Hematopoietic multipotent progenitor cell treated with erythropoietin and hydrocortisone succinate and interleukin-3 and kit ligand, for 6 days (in vitro differentiated cells): ENCODE results near the gene NANS.
A peak's percentile ranks its signal among the peaks of the same experiment; 100 is the strongest.
"Not testable (repeated sequence)": the region's sequence is repeated elsewhere in the genome, so short reads cannot be mapped to it uniquely, and the experiment has no call there.

Experiments used
- DNase-seq: peaks from one replicate; pipeline ENCODE4 v3.0.0-alpha.2; 2015

Gene NANS

DNA sequence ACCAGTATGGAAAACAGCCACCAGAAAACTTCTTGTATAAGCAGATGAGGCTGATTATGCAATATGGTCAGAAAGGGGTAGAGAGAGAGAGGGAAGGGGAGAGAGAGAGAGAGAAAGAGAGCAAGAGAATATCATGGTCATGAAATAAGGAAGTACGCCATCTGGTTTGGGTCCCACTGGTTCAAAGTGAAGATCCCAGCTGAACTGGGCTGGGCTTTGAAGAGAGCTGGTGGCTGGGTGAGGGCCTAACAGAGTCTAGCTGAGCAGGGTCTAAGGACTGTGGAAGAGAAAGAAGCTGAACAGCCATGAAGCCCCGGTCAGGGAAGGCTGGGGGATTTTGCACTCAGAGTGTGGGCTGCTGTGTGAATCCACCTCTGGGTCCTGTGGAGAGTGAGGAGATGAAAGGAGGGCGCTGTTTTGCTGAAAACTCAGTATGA is 47.9 kb downstream of the NANS start:
- DNase-seq, result peak; percentile 76

DNA sequence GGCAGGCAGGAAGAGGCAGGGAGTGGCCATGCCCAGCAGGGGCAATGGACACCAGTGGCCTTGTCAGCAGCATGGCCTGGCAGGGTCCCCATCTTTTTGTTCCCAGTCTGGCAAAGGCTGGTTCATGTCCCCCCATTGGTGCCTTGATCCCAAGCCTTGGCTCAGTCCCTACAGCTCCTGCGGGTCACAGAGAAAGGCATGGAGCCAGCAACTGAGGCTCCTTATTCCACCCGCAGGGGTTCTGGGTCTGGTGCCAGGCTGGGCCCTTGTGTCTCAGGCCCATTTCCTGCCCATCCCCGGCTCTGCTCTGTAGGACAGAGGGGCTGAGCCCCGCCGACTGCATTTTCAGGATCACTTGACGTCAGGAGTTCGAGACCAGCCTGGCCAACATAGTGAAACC is 48.5 kb downstream of the NANS start:
- no peak for DNase-seq

DNA sequence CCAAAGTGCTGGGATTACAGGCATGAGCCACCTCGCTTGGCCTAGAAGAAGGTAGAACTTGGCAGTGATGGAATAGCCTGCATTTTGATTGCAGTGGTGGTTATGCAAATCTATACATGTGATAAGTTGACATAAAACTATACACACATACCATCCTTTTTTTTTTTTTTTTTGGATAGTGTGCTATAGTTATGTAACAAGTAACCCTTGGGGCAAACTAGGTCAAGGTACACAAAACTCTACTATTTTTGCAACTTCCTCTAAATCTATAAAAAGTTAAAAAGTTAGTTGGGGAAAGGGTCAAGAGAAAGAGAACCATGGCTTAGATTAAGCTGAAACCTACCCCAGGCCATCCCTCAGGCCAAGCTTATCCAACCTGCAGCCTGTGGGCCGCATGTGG is 51.4 kb downstream of the NANS start:
- no peak for DNase-seq

DNA sequence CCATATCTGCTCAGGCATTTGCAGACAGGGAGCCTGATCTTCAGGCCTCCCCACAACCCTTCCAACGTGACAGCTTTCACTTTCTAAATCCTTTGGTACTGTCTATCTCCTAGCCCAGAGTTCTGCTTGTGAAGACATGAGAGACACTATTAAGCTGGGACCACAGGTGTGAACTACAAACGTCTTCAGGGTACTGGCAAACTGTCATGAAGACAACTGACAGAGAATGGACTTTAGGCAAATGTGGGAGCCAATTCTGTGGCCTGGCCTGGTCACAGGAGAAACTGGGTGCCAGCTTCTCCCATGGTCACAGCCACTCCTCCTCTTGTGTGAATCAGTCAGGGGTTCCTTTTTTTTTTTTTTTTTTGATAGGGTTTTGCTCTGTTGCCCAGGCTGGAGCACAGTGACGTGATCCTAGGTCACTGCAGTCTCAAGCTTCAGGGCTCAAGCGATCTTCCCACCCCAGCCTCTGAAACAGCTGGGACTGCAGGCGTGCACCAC is 52.0 kb downstream of the NANS start:
- no peak for DNase-seq

DNA sequence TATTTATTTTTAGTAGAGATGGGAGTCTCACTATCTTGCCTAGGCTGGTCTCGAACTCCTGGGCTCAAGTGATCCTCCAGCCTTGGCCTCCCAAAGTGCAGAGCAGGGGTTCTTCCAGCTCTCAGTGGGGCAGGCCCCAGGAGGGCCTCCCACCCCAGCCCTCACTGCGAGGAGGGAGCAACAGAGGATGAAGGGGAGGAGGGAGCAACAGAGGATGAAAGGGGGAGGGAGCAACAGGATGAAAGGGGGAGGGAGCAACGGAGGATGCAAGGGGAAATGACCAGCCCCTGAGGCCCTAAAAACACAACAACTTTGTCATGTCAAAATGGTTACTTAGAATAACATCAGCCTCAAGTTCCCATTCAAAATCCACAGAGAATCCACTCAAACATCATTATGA is 52.5 kb downstream of the NANS start:
- no peak for DNase-seq

DNA sequence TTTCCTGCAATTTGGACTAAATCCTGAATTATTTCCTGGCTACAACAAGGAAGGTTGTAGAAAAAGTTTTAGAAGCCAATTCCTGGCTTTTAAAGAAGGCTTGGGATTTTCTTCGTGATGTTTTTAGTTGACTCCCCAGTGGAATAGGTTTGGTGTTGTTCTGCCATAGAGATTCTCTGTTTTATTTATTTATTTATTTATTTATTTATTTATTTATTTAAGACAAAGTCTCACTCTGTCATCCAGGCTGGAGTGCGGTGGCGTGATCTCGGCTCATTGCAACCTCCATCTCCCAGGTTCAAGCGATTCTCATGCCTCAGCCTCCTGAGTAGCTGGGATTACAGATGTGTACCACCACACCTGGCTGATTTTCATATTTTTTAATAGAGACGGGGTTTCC is 60.6 kb downstream of the NANS start:
- DNase-seq, result not testable (repeated sequence)

DNA sequence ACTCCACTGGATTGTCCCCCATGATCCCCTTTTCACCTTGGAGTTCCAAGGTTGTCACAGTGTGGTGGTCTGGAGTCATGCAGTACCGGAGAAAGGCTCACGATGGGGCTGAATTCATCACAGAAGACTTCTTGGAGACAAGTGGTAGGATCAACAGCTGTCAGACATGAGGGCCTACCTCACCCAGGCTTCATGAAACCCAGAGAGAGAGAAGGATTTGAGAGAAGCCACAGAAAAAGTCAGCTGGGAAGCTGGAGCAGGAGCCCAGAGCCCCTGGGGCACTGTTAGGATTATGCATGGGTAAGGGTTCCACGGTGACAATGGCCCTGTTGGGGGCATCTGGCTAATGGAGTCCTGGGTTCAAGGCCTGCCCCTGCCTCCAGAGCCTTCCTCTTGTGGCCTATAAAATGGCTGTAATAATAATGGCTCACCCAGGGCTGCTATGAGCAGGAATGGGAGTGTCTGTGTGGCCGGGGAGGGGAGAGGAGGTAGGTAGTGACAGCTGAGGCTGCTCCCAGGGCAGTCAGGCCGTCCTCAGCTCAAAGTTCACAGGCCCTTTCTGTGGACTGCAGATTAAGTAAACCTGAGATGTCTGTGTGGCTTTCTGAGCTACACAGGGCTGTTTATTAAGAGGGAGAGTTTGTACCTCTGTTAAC is 61.6 kb downstream of the NANS start:
- DNase-seq, result peak; percentile 87

DNA sequence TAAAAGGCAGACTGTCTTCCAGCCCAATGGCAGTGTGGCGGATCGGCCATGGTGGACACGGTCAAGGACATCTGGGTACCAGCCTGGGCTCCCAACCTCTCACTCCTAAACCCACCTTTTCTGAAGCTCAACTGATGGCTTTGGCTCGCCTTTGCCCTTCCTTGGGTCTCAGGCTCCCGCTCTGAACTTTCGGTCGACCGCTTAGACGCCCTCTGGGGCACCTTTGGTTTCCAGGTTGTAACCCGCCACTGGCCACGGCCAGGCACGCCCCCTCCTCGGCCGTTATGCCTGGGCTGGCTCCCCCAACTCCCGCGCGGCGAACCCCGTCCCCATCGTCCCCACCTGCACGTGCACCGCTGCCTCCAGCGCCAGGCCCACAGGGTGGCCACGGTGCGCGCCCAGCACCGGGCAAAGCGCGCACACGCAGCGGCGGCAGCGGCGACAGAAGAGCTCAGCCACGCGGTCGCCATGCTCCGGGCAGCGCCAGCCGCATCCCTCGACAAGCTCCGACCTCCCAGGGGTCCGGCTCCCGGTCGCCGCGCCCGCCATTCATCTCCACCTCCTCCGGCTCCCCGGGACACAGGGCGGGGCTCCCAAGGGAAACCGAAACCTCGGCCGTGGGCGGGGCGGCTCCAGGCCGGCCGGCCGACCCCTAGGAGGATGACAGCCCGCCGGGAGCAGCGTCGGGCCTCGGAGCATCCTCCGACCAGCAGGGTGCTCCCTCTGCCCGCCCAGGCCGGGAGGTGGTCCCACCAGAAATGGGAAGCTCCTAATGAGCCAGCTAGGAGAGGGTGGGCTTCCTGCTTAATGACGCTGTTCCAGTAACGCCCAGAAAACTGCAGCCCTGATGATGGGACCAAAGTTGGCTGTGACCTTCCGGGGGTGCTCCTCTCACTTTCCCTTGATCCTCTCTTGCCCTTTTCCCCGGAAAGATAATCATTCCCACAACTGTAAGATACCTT is 62.4 kb downstream of the NANS start, which contains the start of gene TRIM14:
TSS of gene TRIM14 (minus strand) at position 583 of the 962 bp plus-strand sequence. CDS start at position 549, 34 bp downstream.
- DNase-seq, result peak; percentile 73

DNA sequence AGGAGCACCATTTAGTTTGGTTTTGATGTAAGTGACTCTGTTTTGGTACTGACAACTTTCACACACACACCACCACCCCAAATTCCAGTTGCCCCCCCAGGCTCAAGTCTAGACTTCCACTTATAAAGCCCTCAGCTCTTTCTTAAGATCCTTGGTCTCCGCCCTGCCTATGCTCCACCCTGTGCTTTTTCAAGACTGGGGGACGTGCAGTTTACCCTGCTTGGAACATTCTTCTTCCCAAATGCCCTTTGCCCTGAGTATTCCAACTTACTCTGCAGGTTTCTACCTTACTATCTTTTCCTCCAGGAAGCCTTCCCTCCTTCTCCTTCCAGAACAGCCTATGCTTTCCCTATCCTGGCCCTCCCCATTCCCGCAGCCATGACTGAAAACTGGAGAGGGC is 63.9 kb downstream of the NANS start:
- peak; percentile 34 for DNase-seq

DNA sequence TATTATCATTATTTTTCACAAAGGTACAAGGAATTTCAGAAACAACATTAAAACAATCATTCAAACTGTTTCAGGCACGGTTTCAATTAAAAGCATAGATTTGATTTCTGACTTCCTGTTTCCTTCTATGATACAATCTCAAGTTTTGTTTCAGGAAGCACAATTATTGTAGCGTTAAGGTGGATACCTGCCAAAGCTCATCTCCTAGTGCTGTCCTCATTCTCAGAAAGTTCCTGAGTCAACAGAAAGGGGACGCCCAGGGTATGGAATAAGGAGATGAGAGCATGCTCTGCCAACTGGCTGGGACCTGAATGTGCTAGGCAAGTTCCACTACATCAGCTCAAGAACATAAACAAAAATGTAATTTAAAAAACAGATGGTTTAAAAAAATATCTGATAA is 64.5 kb downstream of the NANS start:
- DNase-seq, result peak; percentile 47

DNA sequence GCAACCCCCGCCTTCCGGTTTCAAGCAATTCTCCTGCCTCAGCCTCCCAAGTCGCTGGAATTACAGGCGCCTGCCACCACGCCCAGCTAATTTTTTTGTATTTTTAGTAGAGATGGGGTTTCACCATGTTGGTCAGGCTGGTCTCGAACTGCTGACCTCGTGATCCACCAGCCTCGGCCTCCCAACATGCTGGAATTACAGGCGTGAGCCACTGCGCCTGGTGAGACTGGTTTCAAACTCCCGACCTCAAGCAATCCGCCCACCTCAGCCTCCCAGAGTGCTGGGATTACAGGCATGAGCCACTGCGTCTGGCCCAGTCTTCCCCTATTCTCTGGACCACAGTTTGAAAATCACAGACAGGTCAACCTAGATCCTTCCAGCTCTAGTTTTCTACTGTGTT is 67.6 kb downstream of the NANS start:
- not testable (repeated sequence) for DNase-seq

DNA sequence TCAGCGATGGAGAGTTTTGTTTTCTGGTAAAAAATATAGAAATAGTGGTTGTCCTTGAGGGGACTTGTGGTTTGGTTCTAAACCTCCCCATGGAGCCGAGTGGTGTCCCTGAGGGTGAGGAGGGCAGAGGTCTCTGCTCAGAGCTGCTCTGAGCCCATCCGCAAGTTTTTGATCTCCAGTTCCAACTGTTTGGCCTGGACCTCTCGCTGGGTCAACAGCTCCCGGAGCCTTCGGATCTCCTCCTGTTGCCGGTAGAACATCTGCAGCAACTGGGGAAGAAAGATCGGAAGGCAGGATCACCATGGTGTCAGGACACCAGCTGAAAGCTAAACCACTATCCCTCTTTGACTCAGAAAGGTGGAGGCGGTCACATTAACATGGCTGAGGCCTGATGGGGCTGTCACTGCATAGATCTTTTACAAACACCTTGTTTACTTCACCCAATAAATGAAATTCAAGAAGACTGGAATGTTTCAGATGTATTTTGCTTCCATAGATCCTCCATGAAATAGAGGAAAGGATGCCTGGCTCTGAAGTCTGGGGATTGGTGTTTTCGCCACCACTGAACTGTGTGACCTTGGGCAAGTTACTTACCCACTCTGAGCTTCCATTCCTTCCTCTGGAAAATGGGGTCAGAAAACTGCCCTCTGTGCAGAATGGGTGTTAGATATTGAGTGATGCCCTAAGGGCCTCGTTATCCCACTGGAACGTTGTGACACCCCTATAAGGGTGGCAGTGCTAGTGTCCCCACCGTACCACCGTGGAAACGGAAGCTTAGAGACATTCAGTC is 68.3 kb downstream of the NANS start:
- no peak for DNase-seq

DNA sequence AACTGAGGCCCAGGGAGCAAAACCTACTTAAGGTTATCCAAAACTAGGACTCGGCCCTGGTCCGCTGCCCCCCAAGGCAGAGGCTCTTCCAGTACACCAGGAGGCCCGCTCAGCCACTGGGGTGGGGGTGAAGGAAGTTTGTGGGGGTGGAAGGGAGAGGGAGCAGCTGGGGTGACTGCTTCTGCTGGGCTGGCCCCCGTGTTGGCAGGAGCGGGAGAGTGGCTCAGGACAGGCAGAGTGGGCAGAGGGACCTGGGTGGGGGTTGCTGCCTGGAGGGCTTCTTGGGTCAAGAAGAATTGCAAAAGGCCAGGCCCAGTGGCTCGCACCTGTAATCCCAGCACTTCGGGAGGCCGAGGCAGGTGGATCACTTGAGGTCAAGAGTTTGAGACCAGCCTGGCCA is 70.7 kb downstream of the NANS start:
- DNase-seq, result no peak

DNA sequence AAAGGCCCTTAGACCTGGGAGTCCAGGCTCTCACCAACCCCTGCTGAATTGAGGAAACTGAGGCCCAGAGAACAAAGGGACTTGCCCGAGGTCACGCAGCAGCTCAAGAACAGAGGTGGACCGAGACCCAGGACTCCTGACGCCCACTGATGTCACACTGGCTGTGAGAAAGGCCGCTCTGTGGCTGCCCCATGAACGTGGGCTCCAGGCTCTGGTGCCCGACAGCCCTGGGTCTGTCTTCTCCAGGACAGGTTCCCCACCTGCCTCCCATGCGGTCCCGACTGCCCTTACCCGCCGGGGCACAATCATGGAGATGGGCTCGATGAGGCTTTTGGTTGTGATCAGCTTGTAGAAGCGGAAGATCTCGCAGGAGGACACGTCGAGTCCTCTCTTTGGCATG is 71.8 kb downstream of the NANS start:
- DNase-seq, result no peak

DNA sequence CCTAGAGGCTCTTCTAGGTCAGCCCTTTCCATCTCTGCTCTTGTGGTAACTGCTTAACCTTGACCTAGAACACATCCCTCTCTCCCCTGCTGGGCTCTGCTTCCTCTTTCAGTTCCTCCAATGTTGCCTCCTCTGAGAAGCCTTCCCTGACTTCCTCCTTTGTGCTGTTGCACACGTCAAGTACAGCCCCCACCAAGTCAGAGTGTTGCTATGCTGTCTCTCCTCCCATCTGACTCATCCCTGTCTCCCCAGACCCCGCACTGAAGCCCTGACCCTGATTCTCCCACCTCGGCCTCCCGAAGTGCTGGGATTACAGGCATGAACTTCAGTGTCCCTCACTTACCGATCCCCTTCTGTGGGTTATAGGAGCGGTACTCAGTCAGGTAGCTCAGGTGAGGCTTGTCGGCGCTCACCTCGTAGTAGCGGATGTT is 72.9 kb downstream of the NANS start:
- peak; percentile 56 for DNase-seq

DNA sequence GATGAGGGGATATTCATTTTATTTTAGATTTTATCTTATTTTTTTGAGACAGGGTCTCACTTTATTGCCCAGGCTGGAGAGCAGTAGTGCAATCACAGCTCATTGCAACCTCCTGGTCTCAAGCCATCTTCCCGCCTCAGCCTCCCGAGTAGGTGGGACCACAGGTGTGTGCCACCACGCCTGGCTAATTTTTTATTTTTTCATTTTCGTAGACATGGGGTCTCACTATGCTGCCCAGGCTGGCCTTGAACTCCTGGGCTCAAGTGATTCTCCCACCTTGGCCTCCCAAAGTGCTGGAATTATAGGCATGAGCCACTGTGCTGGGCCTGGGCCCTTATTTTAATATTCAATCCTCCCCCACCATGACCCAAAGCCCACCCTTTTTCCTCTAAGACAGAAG is 73.5 kb downstream of the NANS start:
- DNase-seq, result not testable (repeated sequence)

DNA sequence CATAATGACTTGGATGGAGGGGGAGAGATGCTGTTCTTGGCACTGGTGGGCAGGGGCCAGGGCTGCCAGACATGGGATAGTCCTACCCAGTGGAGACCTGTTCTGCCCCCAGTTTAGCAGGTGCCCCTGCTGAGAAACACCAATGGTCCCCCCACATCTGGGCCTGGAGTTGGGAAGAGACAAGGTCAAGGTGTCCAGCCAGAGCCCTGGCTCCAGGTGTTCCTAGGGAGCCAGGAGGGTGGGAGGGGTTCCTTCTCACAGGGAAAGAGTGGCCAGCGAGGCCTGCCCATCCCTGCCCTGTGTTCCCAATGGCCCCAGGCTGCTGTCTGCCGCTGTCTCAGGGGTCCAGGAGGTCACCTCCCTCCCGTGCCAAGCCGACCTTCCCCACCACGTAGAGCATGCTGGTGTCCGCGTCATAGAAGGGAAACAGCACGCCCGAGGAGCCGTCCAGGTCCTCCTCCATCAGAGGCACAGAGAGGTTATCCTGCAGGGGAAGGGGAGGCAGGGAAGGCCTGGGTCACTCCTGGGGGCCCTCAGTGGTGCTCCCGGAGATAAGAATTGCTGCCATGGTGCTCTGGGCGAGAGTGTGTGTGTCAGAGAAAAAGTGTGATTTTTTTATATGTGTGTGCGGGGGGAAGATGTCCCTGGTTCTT is 74.2 kb downstream of the NANS start:
- DNase-seq, result no peak

DNA sequence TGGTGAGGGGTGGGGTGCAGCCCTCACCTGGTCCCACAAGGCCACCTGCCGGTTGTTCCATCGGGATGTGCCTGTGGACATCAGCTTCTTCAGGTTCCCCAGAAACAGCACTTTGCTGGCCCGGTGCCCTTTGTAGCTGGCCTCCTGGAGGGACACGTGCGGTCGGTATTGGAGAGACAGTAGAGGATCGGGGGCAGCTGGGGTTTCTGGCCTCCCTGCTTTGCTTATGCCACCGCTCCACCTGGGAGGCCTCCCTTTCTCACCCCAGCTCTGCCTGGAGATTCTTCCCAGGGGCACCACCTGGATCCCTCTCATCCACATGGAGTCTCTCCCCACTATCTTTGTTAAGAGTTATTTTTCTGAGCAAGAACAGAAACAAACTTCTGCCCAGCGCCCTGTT is 75.6 kb downstream of the NANS start:
- DNase-seq, result no peak
